Measurements from ENCODE around the gene TUBB. TPM values are rescaled to one million over a fixed set of nuclear protein-coding genes. Genes with fewer than 3 reads are reported as not detected.
A peak's percentile ranks its signal among the peaks of the same experiment; 100 is the strongest.

Gene TUBB
- total and polyA plus RNA-seq, 9 of the 15 experiments (the other 6 are each of a cell fraction or from before 2014, with no cell fraction given), result 971 to 2,870 (median 1,478) TPM

DNA sequence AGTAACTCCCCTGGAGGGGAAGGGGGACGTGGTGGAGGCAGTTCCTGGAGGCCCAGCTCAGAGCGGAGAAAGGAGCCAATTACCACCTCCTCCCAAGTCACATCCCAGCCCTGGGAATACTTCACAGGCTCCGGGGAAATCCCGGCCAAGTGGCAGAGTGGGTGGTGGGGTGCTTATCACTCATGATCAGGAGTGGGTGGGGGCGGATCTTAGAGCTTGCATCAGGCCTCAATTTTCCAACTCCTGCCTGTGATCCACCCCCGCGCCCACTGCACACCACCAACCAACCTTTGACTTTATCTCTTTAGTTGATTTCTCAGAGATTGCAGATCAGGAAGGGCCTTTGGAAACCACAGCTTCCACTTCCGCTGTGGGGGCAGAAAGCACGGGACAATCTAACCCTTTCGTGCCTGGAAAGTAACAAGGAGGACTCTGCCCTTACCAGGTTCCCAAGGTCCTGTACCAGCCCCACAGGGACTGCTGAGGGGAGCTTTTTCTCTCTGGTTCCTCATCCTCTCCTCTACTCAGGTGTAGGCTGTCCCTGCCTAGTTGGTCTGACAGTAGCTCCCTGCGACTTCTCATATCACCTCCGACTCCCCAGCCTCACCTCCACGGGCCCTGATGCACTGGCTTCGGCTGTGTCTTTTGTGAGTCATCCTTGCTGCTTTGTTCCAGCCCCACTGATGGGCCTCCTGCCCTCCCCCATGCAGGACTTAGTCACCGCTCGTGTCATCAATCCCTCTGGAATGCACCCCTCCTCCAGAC lies 49.1 kb downstream of the TUBB start (continued):
- TF ChIP-seq ZBED1 (IDR thresholded peaks at IDR 0.05) (no peak), ZNF224 (CRISPR knock-in tag; IDR thresholded peaks at IDR 0.05) (no peak), RFX5 (IDR thresholded peaks at IDR 0.05; ENCODE audit: low read depth, low read length) (no peak), ZNF696 (CRISPR knock-in tag; conservative IDR thresholded peaks at IDR 0.05) (no peak), NCOA1 (IDR thresholded peaks at IDR 0.05; ENCODE audit: low read depth) (peak; percentile 65; the same call in 1 of the 2 replicates), CHD2 (IDR thresholded peaks at IDR 0.05; ENCODE audit: low read depth, low read length) (no peak), ZNF444 (CRISPR knock-in tag; IDR thresholded peaks at IDR 0.05) (peak; percentile 49; the same call in 1 of the 2 replicates)
- TF ChIP-seq, protein P1, sequence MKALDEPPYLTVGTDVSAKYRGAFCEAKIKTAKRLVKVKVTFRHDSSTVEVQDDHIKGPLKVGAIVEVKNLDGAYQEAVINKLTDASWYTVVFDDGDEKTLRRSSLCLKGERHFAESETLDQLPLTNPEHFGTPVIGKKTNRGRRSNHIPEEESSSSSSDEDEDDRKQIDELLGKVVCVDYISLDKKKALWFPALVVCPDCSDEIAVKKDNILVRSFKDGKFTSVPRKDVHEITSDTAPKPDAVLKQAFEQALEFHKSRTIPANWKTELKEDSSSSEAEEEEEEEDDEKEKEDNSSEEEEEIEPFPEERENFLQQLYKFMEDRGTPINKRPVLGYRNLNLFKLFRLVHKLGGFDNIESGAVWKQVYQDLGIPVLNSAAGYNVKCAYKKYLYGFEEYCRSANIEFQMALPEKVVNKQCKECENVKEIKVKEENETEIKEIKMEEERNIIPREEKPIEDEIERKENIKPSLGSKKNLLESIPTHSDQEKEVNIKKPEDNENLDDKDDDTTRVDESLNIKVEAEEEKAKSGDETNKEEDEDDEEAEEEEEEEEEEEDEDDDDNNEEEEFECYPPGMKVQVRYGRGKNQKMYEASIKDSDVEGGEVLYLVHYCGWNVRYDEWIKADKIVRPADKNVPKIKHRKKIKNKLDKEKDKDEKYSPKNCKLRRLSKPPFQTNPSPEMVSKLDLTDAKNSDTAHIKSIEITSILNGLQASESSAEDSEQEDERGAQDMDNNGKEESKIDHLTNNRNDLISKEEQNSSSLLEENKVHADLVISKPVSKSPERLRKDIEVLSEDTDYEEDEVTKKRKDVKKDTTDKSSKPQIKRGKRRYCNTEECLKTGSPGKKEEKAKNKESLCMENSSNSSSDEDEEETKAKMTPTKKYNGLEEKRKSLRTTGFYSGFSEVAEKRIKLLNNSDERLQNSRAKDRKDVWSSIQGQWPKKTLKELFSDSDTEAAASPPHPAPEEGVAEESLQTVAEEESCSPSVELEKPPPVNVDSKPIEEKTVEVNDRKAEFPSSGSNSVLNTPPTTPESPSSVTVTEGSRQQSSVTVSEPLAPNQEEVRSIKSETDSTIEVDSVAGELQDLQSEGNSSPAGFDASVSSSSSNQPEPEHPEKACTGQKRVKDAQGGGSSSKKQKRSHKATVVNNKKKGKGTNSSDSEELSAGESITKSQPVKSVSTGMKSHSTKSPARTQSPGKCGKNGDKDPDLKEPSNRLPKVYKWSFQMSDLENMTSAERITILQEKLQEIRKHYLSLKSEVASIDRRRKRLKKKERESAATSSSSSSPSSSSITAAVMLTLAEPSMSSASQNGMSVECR (CRISPR knock-in tag; IDR thresholded peaks at IDR 0.05), result no peak
- TF ChIP-seq, protein P2, sequence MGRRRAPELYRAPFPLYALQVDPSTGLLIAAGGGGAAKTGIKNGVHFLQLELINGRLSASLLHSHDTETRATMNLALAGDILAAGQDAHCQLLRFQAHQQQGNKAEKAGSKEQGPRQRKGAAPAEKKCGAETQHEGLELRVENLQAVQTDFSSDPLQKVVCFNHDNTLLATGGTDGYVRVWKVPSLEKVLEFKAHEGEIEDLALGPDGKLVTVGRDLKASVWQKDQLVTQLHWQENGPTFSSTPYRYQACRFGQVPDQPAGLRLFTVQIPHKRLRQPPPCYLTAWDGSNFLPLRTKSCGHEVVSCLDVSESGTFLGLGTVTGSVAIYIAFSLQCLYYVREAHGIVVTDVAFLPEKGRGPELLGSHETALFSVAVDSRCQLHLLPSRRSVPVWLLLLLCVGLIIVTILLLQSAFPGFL (CRISPR knock-in tag; IDR thresholded peaks at IDR 0.05), result no peak
- TF ChIP-seq, protein P3, sequence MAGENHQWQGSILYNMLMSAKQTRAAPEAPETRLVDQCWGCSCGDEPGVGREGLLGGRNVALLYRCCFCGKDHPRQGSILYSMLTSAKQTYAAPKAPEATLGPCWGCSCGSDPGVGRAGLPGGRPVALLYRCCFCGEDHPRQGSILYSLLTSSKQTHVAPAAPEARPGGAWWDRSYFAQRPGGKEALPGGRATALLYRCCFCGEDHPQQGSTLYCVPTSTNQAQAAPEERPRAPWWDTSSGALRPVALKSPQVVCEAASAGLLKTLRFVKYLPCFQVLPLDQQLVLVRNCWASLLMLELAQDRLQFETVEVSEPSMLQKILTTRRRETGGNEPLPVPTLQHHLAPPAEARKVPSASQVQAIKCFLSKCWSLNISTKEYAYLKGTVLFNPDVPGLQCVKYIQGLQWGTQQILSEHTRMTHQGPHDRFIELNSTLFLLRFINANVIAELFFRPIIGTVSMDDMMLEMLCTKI (IDR thresholded peaks at IDR 0.05; ENCODE audit: partially characterized antibody), result no peak
- TF ChIP-seq, protein P4, sequence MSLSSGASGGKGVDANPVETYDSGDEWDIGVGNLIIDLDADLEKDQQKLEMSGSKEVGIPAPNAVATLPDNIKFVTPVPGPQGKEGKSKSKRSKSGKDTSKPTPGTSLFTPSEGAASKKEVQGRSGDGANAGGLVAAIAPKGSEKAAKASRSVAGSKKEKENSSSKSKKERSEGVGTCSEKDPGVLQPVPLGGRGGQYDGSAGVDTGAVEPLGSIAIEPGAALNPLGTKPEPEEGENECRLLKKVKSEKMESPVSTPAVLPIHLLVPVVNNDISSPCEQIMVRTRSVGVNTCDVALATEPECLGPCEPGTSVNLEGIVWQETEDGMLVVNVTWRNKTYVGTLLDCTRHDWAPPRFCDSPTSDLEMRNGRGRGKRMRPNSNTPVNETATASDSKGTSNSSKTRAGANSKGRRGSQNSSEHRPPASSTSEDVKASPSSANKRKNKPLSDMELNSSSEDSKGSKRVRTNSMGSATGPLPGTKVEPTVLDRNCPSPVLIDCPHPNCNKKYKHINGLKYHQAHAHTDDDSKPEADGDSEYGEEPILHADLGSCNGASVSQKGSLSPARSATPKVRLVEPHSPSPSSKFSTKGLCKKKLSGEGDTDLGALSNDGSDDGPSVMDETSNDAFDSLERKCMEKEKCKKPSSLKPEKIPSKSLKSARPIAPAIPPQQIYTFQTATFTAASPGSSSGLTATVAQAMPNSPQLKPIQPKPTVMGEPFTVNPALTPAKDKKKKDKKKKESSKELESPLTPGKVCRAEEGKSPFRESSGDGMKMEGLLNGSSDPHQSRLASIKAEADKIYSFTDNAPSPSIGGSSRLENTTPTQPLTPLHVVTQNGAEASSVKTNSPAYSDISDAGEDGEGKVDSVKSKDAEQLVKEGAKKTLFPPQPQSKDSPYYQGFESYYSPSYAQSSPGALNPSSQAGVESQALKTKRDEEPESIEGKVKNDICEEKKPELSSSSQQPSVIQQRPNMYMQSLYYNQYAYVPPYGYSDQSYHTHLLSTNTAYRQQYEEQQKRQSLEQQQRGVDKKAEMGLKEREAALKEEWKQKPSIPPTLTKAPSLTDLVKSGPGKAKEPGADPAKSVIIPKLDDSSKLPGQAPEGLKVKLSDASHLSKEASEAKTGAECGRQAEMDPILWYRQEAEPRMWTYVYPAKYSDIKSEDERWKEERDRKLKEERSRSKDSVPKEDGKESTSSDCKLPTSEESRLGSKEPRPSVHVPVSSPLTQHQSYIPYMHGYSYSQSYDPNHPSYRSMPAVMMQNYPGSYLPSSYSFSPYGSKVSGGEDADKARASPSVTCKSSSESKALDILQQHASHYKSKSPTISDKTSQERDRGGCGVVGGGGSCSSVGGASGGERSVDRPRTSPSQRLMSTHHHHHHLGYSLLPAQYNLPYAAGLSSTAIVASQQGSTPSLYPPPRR (CRISPR knock-in tag; IDR thresholded peaks at IDR 0.05; ENCODE audit: borderline replicate concordance), result no peak

Measured in K562 (cell line).